K562 (cell line): Measurements from ENCODE around the gene TTC27. TPM values are rescaled to one million over a fixed set of nuclear protein-coding genes. Genes with fewer than 3 reads are reported as not detected.

Experiments used
- CBX3 ChIP-seq, 2 experiments: IDR thresholded peaks; 1 replicate in 1 of 2; 2 replicates in 1 of 2; pipeline ENCODE4 v1.6.1; 2012; ENCODE audit warnings: inconsistent platforms in 2 of 2, low read length in 2 of 2, borderline replicate concordance in 1 of 2, control low read depth in 1 of 2
- FOSL1 ChIP-seq: fragments of 200-800 bp; sonication (Bioruptor generic); conservative IDR thresholded peaks from 2 replicates; pipeline ENCODE4 v1.6.1; 2016; ENCODE audit warnings: missing genetic modification characterization, missing compliant biosample characterization
- HLTF ChIP-seq: fragments of 450-650 bp; IDR thresholded peaks from 2 replicates; pipeline ENCODE4 v1.6.1; 2016
- MAFF ChIP-seq: IDR thresholded peaks from 2 replicates; pipeline ENCODE4 v1.6.1; 2012; ENCODE audit warnings: low read length, improper control_type of control experiment
- MCM3 ChIP-seq: fragments of 450-650 bp; IDR thresholded peaks from 2 replicates; pipeline ENCODE4 v1.6.1; 2016
- NONO ChIP-seq, 2 experiments: fragments of 200-400 bp in 1 of 2; fragments of 450-650 bp in 1 of 2; formaldehyde crosslinking in 1 of 2; IDR thresholded peaks; 2 replicates each; pipeline ENCODE4 v1.6.1; 2017; ENCODE audit warnings: low read depth in 2 of 2, mild to moderate bottlenecking in 2 of 2, moderate library complexity in 2 of 2, low read length in 1 of 2
- POLR2H ChIP-seq: IDR thresholded peaks from 2 replicates; pipeline ENCODE4 v1.6.1; 2016; ENCODE audit warnings: missing genetic modification characterization, low read depth, mild to moderate bottlenecking, control low read depth, missing compliant biosample characterization, moderate library complexity
- RCOR1 ChIP-seq, 2 experiments: IDR thresholded peaks; 2 replicates each; pipeline ENCODE4 v1.6.1; 2012; ENCODE audit warnings: low read depth in 2 of 2, low read length in 2 of 2, borderline replicate concordance in 1 of 2, improper control_type of control experiment in 1 of 2
- SETDB1 ChIP-seq: IDR thresholded peaks from one replicate; pipeline ENCODE4 v1.6.1; 2012; ENCODE audit warnings: low read length, control low read depth, inconsistent platforms
- SNIP1 ChIP-seq: fragments of 450-650 bp; IDR thresholded peaks from 2 replicates; pipeline ENCODE4 v1.7.1; 2017; ENCODE audit warnings: low read depth, mild to moderate bottlenecking
- TAF9B ChIP-seq: fragments of 450-650 bp; IDR thresholded peaks from 2 replicates; pipeline ENCODE4 v1.6.1; 2018; ENCODE audit warnings: mild to moderate bottlenecking; ENCODE audit not compliant: partially characterized antibody
- TCF7L2 ChIP-seq: fragments of 150-350 bp; IDR thresholded peaks from 2 replicates; pipeline ENCODE4 v1.6.1; 2016; ENCODE audit warnings: low read depth, mild to moderate bottlenecking, low read length, moderate library complexity
- TOE1 ChIP-seq, 2 experiments: fragments of 450-650 bp in 1 of 2; sonication (generic) in 1 of 2; formaldehyde crosslinking in 1 of 2; IDR thresholded peaks; 2 replicates each; pipeline versions ENCODE4 v1.7.1 to v1.8.0; 2016 to 2022; ENCODE audit warnings: borderline replicate concordance in 2 of 2, mild to moderate bottlenecking in 2 of 2, antibody characterized with exemption in 1 of 2, inconsistent platforms in 1 of 2, low read depth in 1 of 2, missing genetic modification reagents in 1 of 2, moderate library complexity in 1 of 2
- ZBTB9 ChIP-seq: fragments of 450-650 bp; formaldehyde crosslinking; IDR thresholded peaks from 2 replicates; pipeline ENCODE4 v1.4.0; 2020; ENCODE audit warnings: mild to moderate bottlenecking, moderate library complexity
- ZNF175 ChIP-seq: fragments of 200-800 bp; sonication (Bioruptor generic); IDR thresholded peaks from 2 replicates; pipeline ENCODE4 v1.6.1; 2016; ENCODE audit warnings: low read depth, mild to moderate bottlenecking, missing genetic modification characterization, missing compliant biosample characterization
- ZNF282 ChIP-seq: sonication (generic); formaldehyde crosslinking; IDR thresholded peaks from 2 replicates; pipeline ENCODE4 v1.8.1; 2023; ENCODE audit warnings: missing genetic modification reagents
- ZNF584 ChIP-seq: fragments of 200-800 bp; sonication (Bioruptor generic); IDR thresholded peaks from 2 replicates; pipeline ENCODE4 v1.6.1; 2016; ENCODE audit warnings: low read depth, mild to moderate bottlenecking, missing genetic modification characterization, missing compliant biosample characterization
- polyA plus RNA-seq, 8 experiments: library from polyadenylated mRNA; depleted of rRNA in 4 of 8; stranded (reverse) in 5 of 8; unstranded in 3 of 8; fragments of >200 nt; fragmentation: Nextera tagmentation in 2 of 8; fragmentation: Illumina TruSeq in 1 of 8; extraction: Ambion mirVana in 2 of 8; extraction: Trizol in 1 of 8; gene quantifications; 2 replicates each; pipeline versions ENCODE4 v1.2.1 to v1.2.3, GENCODE V29; 2011 to 2014; ENCODE audit warnings: inconsistent platforms in 1 of 8, missing spikeins in 1 of 8
- total RNA-seq, 7 experiments: library from RNA; depleted of rRNA in 6 of 7; stranded (reverse); fragments of >200 nt in 6 of 7; fragmentation: Illumina TruSeq in 2 of 7; extraction: Trizol in 2 of 7; gene quantifications; 2 replicates each; pipeline versions ENCODE4 v1.2.1 to v1.2.3, GENCODE V29; 2011 to 2021; ENCODE audit warnings: low replicate concordance in 1 of 7
- TF ChIP-seq, protein P1 (sequence below): fragments of 450-650 bp; IDR thresholded peaks from 2 replicates; pipeline ENCODE4 v1.6.1; 2016; ENCODE audit warnings: mild to moderate bottlenecking
- TF ChIP-seq, protein P2 (sequence below): fragments of 450-650 bp; IDR thresholded peaks from 2 replicates; pipeline ENCODE4 v1.6.1; 2016; ENCODE audit warnings: borderline replicate concordance
- TF ChIP-seq, protein P3 (sequence below): fragments of 250-450 bp; sonication (Bioruptor Pico); IDR thresholded peaks from 2 replicates; pipeline ENCODE4 v1.5.0; 2020; ENCODE audit warnings: mild to moderate bottlenecking

The TTC27 gene
- total and polyA plus RNA-seq, 9 of the 15 experiments (the other 6 are each of a cell fraction or from before 2014, with no cell fraction given): 44.3 to 93.4 (median 57.3) TPM

- TF ChIP-seq, protein P1, sequence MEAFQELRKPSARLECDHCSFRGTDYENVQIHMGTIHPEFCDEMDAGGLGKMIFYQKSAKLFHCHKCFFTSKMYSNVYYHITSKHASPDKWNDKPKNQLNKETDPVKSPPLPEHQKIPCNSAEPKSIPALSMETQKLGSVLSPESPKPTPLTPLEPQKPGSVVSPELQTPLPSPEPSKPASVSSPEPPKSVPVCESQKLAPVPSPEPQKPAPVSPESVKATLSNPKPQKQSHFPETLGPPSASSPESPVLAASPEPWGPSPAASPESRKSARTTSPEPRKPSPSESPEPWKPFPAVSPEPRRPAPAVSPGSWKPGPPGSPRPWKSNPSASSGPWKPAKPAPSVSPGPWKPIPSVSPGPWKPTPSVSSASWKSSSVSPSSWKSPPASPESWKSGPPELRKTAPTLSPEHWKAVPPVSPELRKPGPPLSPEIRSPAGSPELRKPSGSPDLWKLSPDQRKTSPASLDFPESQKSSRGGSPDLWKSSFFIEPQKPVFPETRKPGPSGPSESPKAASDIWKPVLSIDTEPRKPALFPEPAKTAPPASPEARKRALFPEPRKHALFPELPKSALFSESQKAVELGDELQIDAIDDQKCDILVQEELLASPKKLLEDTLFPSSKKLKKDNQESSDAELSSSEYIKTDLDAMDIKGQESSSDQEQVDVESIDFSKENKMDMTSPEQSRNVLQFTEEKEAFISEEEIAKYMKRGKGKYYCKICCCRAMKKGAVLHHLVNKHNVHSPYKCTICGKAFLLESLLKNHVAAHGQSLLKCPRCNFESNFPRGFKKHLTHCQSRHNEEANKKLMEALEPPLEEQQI: peak; percentile 71
- no peak for TF ChIP-seq ZNF282
- peak in 1 of 2 experiments; percentile 80; a peak in 2 of 3 replicates for TF ChIP-seq CBX3 (IDR thresholded peaks at IDR 0.05; ENCODE audit: borderline replicate concordance in 1 of 2, low read length in 2 of 2)
- TF ChIP-seq HLTF: no peak
- peak; percentile 67 for TF ChIP-seq FOSL1
- TF ChIP-seq ZNF584 (CRISPR knock-in tag): peak; percentile 72; the same call in 1 of the 2 replicates
- no peak for TF ChIP-seq TCF7L2
- TF ChIP-seq SETDB1: no peak
- TF ChIP-seq, protein P2, sequence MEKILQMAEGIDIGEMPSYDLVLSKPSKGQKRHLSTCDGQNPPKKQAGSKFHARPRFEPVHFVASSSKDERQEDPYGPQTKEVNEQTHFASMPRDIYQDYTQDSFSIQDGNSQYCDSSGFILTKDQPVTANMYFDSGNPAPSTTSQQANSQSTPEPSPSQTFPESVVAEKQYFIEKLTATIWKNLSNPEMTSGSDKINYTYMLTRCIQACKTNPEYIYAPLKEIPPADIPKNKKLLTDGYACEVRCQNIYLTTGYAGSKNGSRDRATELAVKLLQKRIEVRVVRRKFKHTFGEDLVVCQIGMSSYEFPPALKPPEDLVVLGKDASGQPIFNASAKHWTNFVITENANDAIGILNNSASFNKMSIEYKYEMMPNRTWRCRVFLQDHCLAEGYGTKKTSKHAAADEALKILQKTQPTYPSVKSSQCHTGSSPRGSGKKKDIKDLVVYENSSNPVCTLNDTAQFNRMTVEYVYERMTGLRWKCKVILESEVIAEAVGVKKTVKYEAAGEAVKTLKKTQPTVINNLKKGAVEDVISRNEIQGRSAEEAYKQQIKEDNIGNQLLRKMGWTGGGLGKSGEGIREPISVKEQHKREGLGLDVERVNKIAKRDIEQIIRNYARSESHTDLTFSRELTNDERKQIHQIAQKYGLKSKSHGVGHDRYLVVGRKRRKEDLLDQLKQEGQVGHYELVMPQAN: no peak
- TF ChIP-seq POLR2H (tag): peak; percentile 60
- peak; percentile 39; the same call in 1 of the 2 replicates for TF ChIP-seq ZBTB9 (CRISPR knock-in tag)
- TF ChIP-seq, protein P3, sequence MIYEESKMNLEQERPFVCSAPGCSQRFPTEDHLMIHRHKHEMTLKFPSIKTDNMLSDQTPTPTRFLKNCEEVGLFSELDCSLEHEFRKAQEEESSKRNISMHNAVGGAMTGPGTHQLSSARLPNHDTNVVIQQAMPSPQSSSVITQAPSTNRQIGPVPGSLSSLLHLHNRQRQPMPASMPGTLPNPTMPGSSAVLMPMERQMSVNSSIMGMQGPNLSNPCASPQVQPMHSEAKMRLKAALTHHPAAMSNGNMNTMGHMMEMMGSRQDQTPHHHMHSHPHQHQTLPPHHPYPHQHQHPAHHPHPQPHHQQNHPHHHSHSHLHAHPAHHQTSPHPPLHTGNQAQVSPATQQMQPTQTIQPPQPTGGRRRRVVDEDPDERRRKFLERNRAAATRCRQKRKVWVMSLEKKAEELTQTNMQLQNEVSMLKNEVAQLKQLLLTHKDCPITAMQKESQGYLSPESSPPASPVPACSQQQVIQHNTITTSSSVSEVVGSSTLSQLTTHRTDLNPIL: no peak
- peak; percentile 47; the same call in 1 of the 2 replicates for TF ChIP-seq TOE1 (IDR thresholded peaks at IDR 0.05; ENCODE audit: borderline replicate concordance)
- no peak for TF ChIP-seq TOE1 (CRISPR knock-in tag; IDR thresholded peaks at IDR 0.05; ENCODE audit: borderline replicate concordance, low read depth)
- TF ChIP-seq MAFF: peak; percentile 69
- peak in 1 of 2 experiments; percentile 30; a peak in 1 of 4 replicates for TF ChIP-seq RCOR1 (IDR thresholded peaks at IDR 0.05; ENCODE audit: borderline replicate concordance in 1 of 2, low read depth in 2 of 2, low read length in 2 of 2)
- TF ChIP-seq TAF9B: peak; percentile 37
- no peak for TF ChIP-seq SNIP1
- 0 out of 4 replicates have a peak, but pooled peaks of 1 of the 2 experiments have one; percentile 7 for TF ChIP-seq NONO (IDR thresholded peaks at IDR 0.05; ENCODE audit: low read depth in 2 of 2, low read length in 1 of 2)
- TF ChIP-seq ZNF175: peak; percentile 70; the same call in 1 of the 2 replicates
- TF ChIP-seq MCM3: no peak
Measured at GRCh38 chr2:32591669-32592463, 36.0 kb upstream of the TTC27 start (continued).
